Measurements from ENCODE around the gene THUMPD3. TPM values are rescaled to one million over a fixed set of nuclear protein-coding genes. Genes with fewer than 3 reads are reported as not detected.
A peak's percentile ranks its signal among the peaks of the same experiment; 100 is the strongest.

THUMPD3 gene
- total RNA-seq, 2 experiments from 2014 or later, result 59.6 to 74.3 TPM

DNA sequence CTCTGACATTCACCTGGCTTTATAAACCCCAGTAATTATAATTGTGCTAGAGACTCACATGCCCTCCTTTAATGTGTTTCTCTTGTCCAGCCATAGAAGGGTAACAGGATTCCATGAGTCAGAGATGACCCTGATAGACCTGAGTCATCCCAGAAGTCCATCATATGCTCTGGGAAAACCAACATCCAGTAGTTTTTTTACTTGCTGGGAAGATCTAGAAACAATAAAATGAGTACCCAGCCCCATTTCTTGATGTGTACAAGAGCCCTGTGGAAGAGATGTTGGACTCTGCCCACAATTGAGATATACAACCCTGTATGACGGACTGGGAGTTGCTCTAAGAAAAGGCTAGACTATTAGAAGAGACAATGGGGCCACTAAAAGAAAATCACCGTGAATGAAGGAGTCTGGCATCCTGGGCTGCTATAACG is 22.4 kb upstream of the THUMPD3 start:
- no peaks in the 10 kb centered on the region for H3K36me3 Mint-ChIP-seq (ENCODE audit: low read depth)
- ChIA-PET POLR2A (no interaction called here), CTCF (no interaction called here)
- no peak overlapping the region for H3K4me3 Mint-ChIP-seq
- H3K4me1 Mint-ChIP-seq, result no peaks in the 10 kb centered on the region
- H3K27me3 Mint-ChIP-seq, result no peaks in the 10 kb centered on the region
- ATAC-seq (no peak), DNase-seq (no peak)
- H3K9me3 Mint-ChIP-seq (ENCODE audit: low read depth), result no peaks in the 10 kb centered on the region
- intact Hi-C loops (cut with DNase I, micrococcal nuclease), result no loop called here
- no peak overlapping the region for H3K27ac Mint-ChIP-seq

DNA sequence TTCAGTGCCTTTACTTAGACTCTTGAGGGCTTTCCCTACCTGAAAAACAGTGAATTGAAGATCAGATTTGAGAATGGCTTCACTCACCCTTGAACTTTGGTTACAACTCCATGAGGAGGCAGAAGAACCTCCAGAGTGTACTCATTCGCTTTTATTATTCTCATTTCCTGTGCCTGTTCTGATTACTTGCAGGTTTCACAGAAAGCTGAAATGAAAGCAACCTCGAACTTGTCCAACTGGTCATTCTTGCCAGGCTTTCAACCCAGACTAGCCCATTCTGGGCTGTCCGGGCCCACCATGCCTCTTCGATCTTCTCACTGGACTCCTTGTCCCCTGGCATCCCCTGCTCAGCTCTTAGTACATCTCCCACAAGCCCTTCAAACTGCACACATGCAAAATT is 20.2 kb upstream of the THUMPD3 start:
- no peak overlapping the region for H3K4me3 Mint-ChIP-seq
- ATAC-seq, result no peak
- CTCF ChIA-PET, result interaction anchor here (0.8 to 1.5 kb wide), 2 partner anchors 10 to 83 kb away, joined by 3 read pairs; no protein-coding TSS in a partner anchor

DNA sequence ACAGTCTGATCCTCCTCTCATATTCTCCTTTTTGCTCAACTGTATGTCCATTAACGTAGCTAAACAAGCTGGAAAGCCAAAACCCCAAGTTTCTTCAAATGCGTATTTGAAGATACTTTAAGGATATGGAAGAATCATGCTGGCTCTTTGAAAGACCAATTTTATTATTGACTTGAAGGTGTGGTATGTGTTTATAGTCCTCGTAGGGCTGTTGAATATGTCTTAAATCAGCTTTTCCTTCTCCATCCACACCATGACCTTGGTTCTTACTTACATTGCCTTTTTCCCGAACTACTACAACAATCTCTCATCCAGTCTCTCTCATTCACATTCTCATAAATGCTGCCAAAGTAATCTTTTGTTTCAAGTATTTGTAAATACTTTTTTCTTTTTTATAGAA is 19.7 kb upstream of the THUMPD3 start:
- Mint-ChIP-seq H3K27me3 (no peaks in the 10 kb centered on the region), H3K4me1 (peaks cover 6% of the 10 kb centered on the region), H3K36me3 (ENCODE audit: low read depth) (no peaks in the 10 kb centered on the region), H3K4me3 (no peak overlapping the region), H3K27ac (no peak overlapping the region), H3K9me3 (ENCODE audit: low read depth) (no peaks in the 10 kb centered on the region)
- ATAC-seq, result no peak
- POLR2A ChIA-PET, result interaction anchor here (0.5 kb wide), 1 partner anchor 413 kb away, joined by 5 read pairs; no protein-coding TSS in a partner anchor
- DNase-seq, result no peak
- CTCF ChIA-PET, result interaction anchor here (0.8 kb wide), 1 partner anchor 83 kb away, joined by 3 read pairs; no protein-coding TSS in a partner anchor
- intact Hi-C loops (cut with DNase I, micrococcal nuclease), result no loop called here

More for the DNA sequence above, 20.2 kb upstream of the THUMPD3 start:
- DNase-seq, result no peak
- Mint-ChIP-seq H3K27me3 (no peaks in the 10 kb centered on the region), H3K27ac (no peak overlapping the region), H3K9me3 (ENCODE audit: low read depth) (no peaks in the 10 kb centered on the region), H3K4me1 (peaks cover 2% of the 10 kb centered on the region), H3K36me3 (ENCODE audit: low read depth) (no peaks in the 10 kb centered on the region)
- POLR2A ChIA-PET, result no interaction called here
- intact Hi-C loops (cut with DNase I, micrococcal nuclease), result no loop called here

DNA sequence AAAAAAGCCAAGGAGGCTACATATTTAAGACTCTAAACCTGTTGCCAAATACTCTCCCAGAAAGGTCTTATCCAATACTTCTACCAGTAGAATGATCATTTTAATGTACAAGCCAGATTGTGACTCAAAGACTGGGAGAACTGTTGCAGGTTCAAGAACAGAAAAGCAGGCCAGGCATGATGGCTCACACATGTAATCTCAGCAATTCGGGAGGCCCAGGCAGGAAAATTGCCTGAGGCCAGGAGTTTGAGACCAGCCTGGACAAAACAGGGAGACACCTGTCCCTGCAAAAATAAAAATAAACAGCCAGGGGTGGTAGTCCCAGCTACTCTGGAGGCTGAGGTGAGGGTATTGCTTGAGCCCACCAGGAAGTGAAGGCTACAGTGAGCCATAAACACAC is 17.8 kb upstream of the THUMPD3 start:
- no peak overlapping the region for H3K4me3 Mint-ChIP-seq
- CTCF ChIA-PET, result interaction anchor here (1.0 kb wide), 1 partner anchor 382 kb away, joined by 3 read pairs; no protein-coding TSS in a partner anchor

GRCh38 chr3:9346141-9346540 is 16.7 kb upstream of the THUMPD3 start:
- ChIA-PET CTCF (interaction anchor here (0.7 kb wide), 1 partner anchor 23 kb away, joined by 4 read pairs; no protein-coding TSS in a partner anchor), POLR2A (no interaction called here)
- intact Hi-C loops (cut with DNase I, micrococcal nuclease), result no loop called here
- DNase-seq (no peak), ATAC-seq (no peak)
- no peaks in the 10 kb centered on the region for H3K36me3 Mint-ChIP-seq (ENCODE audit: low read depth)
- no peak overlapping the region for H3K27ac Mint-ChIP-seq
- H3K4me1 Mint-ChIP-seq, result peaks cover 8% of the 10 kb centered on the region
- no peaks in the 10 kb centered on the region for H3K27me3 Mint-ChIP-seq
- H3K9me3 Mint-ChIP-seq (ENCODE audit: low read depth), result no peaks in the 10 kb centered on the region
- H3K4me3 Mint-ChIP-seq, result no peak overlapping the region

More for the DNA sequence above, 17.8 kb upstream of the THUMPD3 start:
- POLR2A ChIA-PET, result no interaction called here
- no peak overlapping the region for H3K27ac Mint-ChIP-seq
- no peaks in the 10 kb centered on the region for H3K9me3 Mint-ChIP-seq (ENCODE audit: low read depth)
- intact Hi-C loops (cut with DNase I, micrococcal nuclease), result no loop called here
- peaks cover 8% of the 10 kb centered on the region for H3K4me1 Mint-ChIP-seq
- no peaks in the 10 kb centered on the region for H3K27me3 Mint-ChIP-seq
- H3K36me3 Mint-ChIP-seq (ENCODE audit: low read depth), result no peaks in the 10 kb centered on the region
- no peak for DNase-seq
- ATAC-seq, result no peak

- H3K27ac Mint-ChIP-seq, result no peak overlapping the region
- no peaks in the 10 kb centered on the region for H3K9me3 Mint-ChIP-seq (ENCODE audit: low read depth)
- no peaks in the 10 kb centered on the region for H3K27me3 Mint-ChIP-seq
- ChIA-PET POLR2A (no interaction called here), CTCF (interaction anchor here (0.8 kb wide), 1 partner anchor 764 kb away, joined by 3 read pairs; no protein-coding TSS in a partner anchor)
- no peaks in the 10 kb centered on the region for H3K36me3 Mint-ChIP-seq (ENCODE audit: low read depth)
- ATAC-seq (no peak), DNase-seq (no peak)
- H3K4me1 Mint-ChIP-seq, result peaks cover 8% of the 10 kb centered on the region
- intact Hi-C loops (cut with DNase I, micrococcal nuclease), result no loop called here
- H3K4me3 Mint-ChIP-seq, result no peak overlapping the region
These were observed 15.8 kb upstream of the THUMPD3 start for GRCh38 chr3:9347081-9347480.

GRCh38 chr3:9347887-9348286 is 15.0 kb upstream of the THUMPD3 start:
- intact Hi-C loops (cut with DNase I, micrococcal nuclease), result no loop called here
- no peaks in the 10 kb centered on the region for H3K27me3 Mint-ChIP-seq
- ChIA-PET CTCF (interaction anchor here (0.7 to 0.8 kb wide), 2 partner anchors 19 to 763 kb away, joined by 3 read pairs; no protein-coding TSS in a partner anchor), POLR2A (no interaction called here)
- ATAC-seq, result peak; percentile 79
- H3K27ac Mint-ChIP-seq, result peak overlapping the region; percentile 28
- DNase-seq, result no peak
- H3K4me1 Mint-ChIP-seq, result peaks cover 8% of the 10 kb centered on the region
- no peak overlapping the region for H3K4me3 Mint-ChIP-seq
- H3K36me3 Mint-ChIP-seq (ENCODE audit: low read depth), result no peaks in the 10 kb centered on the region
- H3K9me3 Mint-ChIP-seq (ENCODE audit: low read depth), result no peaks in the 10 kb centered on the region

DNA sequence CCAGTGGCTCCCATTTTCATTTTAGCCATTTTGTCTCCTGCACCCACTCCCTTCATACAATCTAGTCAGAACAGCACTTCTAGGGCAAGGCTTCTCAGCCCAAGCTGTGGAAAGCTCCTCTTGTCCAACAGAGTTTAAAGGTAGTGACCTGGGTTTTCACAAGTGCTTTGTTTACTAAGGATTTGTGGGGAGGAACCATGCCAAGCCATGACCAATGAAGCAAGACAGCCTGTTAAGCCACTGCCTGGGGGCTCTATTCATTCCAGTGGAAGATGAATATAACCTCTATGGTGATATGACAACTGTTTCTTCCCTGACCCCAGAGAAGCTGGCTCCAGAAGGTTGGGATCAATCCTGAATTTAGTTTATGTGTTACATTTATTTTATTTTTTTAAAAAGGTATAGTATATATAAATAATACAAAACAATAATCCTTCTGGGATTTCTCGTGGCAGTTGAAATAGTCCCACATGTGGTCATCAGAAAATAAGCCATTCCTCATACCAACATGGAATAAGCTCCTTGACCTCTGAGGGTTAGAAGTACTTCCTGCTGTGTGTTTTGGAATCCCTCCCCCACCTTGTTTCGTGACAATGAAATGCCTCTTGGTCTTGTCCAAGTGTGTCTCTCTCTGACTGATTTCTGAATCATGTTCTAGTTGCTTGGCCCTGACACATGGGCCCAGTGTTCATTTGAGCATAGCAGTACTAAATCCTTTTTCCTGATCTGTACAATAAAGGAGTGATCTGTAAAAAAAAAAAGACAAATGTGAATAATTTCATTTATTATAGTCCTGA is 13.3 kb upstream of the THUMPD3 start:
- CTCF ChIA-PET, result interaction anchor here (1.4 kb wide), 1 partner anchor 13 kb away, joined by 3 read pairs; the partner anchor contains the start of gene THUMPD3
- Mint-ChIP-seq H3K27me3 (no peaks in the 10 kb centered on the region), H3K27ac (no peak overlapping the region), H3K36me3 (ENCODE audit: low read depth) (no peaks in the 10 kb centered on the region), H3K4me3 (no peak overlapping the region), H3K9me3 (ENCODE audit: low read depth) (no peaks in the 10 kb centered on the region), H3K4me1 (peaks cover 21% of the 10 kb centered on the region)
- DNase-seq (no peak), ATAC-seq (no peak)
- intact Hi-C loops (cut with DNase I, micrococcal nuclease), result no loop called here
- POLR2A ChIA-PET, result no interaction called here

DNA sequence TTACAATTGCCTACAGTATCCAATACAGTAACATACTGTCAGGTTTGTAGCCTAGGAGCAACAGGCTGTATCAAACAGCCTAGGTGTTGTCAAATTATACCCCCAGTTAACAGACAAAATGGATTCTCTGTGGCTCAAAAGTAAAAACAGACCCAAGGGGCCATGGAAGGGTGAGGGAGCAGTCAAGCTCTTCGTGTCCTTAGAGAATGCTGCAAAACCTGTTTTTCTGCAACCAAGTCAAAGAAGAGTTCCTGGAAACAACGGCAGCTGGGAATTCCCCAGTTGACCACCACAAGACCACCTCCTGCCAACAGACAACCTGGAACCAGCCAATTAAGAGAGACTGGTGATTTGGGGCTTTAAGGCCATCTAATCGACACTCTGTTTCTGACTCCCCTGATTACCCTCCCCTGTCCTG is 11.1 kb upstream of the THUMPD3 start:
- Mint-ChIP-seq H3K27ac (no peak overlapping the region), H3K4me1 (peaks cover 31% of the 10 kb centered on the region), H3K9me3 (ENCODE audit: low read depth) (no peaks in the 10 kb centered on the region), H3K27me3 (no peaks in the 10 kb centered on the region), H3K36me3 (ENCODE audit: low read depth) (no peaks in the 10 kb centered on the region), H3K4me3 (no peak overlapping the region)
- DNase-seq (no peak), ATAC-seq (no peak)
- POLR2A ChIA-PET, result no interaction called here
- intact Hi-C loops (cut with DNase I, micrococcal nuclease), result no loop called here
- CTCF ChIA-PET, result interaction anchor here (0.7 to 3.6 kb wide), 4 partner anchors 11 to 25 kb away, joined by 3 to 40 read pairs (median 6); partner anchors contain the start of gene THUMPD3

DNA sequence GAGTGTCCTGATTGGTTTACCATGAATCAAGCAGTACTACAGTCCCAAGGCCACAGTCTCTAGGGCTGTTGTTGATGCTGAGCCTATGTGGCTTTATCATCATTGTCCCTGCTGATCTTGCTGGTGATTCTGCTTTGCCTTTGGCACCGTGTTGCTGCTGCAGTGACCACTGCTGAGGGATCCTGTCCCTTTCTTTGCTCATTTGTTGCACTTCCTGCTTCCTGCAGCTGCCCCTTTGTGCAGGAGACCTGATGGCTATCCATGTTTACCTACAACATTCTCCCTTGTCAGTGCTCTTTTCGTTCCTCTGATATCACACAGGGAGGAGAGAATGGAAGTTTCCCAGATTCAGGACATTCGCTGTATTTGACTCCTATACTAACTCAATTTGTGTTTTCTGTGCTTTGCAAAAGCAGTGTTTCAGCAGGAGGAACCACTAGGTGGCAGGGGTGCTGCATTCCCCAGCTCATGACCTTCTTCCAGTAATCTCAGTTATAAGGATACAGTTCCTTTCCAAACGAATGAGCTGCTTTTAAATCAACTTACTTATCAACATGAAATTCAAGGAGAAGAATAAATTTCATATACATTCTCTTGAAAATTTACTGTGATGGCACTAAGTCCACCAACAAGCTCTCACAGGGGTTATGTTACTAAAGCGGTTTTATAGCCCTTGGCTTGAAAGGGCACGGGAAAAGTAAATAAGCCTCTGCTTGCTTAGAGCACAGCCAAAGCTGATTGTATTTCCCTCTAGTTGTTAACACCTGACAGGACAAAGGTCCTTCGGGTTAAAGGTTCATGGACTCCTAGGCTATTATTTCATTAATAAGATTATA is 9.7 kb upstream of the THUMPD3 start:
- intact Hi-C loops (cut with DNase I, micrococcal nuclease), result loop anchor here (1.0 kb wide), 3 partner anchors 70 to 374 kb away; no protein-coding TSS in a partner anchor
- Mint-ChIP-seq H3K4me3 (no peak overlapping the region), H3K4me1 (peaks cover 24% of the 10 kb centered on the region), H3K27me3 (no peaks in the 10 kb centered on the region), H3K9me3 (ENCODE audit: low read depth) (no peaks in the 10 kb centered on the region), H3K36me3 (ENCODE audit: low read depth) (no peaks in the 10 kb centered on the region), H3K27ac (peak overlapping the region; percentile 24)
- peak; percentile 47 for ATAC-seq
- ChIA-PET POLR2A (interaction anchor here (0.6 to 1.1 kb wide), 4 partner anchors 9 to 425 kb away, joined by 4 to 5 read pairs (median 4); no protein-coding TSS in a partner anchor), CTCF (interaction anchor here (0.6 to 3.6 kb wide), 26 partner anchors 10 to 1199 kb away, joined by 3 to 40 read pairs (median 3); partner anchors contain the start of genes ARPC4 and THUMPD3)
- peak; percentile 76 for DNase-seq
